Thoracic aorta (tissue), 2 donors: ENCODE data around the gene PNKD. TPM values are rescaled to one million over a fixed set of nuclear protein-coding genes. Genes with fewer than 3 reads are reported as not detected.

ENCODE experiments used
- ATAC-seq: fragments of 150-250 bp; one replicate; pipeline ENCODE4 v1.8.0; 2017; ENCODE audit warnings: low read depth; ENCODE audit not compliant: insufficient number of reproducible peaks, low FRiP score
- DNase-seq: peaks from one replicate; pipeline ENCODE4 v3.0.0-alpha.2; 2020; ENCODE audit warnings: low spot score
- H3K27ac ChIP-seq, 2 donors: fragments of 200-600 bp; sonication (generic); 1 replicate in 1 of 2; 2 replicates in 1 of 2; pipeline ENCODE4 v1.5.1; 2016; ENCODE audit warnings: mild to moderate bottlenecking in 2 of 2, moderate library complexity in 2 of 2
- H3K27me3 ChIP-seq: fragments of 200-600 bp; sonication (generic); replicated peaks from 2 replicates; pipeline ENCODE4 v1.6.0; 2016; ENCODE audit warnings: mild to moderate bottlenecking; ENCODE audit not compliant: insufficient read depth
- H3K36me3 ChIP-seq: fragments of 200-600 bp; sonication (generic); one replicate; pipeline ENCODE4 v1.5.1; 2016
- H3K4me1 ChIP-seq, 2 donors: fragments of 200-600 bp; sonication (generic); 1 replicate in 1 of 2; 2 replicates in 1 of 2; pipeline versions ENCODE4 v1.5.1 to v1.6.0; 2016; ENCODE audit warnings: low read depth in 2 of 2, mild to moderate bottlenecking in 1 of 2; ENCODE audit not compliant: control insufficient read depth in 1 of 2
- H3K4me3 ChIP-seq: fragments of 200-600 bp; sonication (generic); 2 replicates; pipeline ENCODE4 v1.5.1; 2016; ENCODE audit warnings: mild to moderate bottlenecking
- H3K9me3 ChIP-seq: fragments of 200-600 bp; sonication (generic); 2 replicates; pipeline ENCODE4 v1.5.1; 2016
- CTCF ChIP-seq: fragments of 200-600 bp; sonication (generic); IDR thresholded peaks from one replicate; pipeline ENCODE4 v1.5.1; 2019; ENCODE audit warnings: antibody characterized with exemption
- total RNA-seq, 2 donors: library from RNA; depleted of rRNA; stranded (reverse); fragments of >200 nt; gene quantifications; one replicate each; pipeline versions ENCODE4 v1.1.0 to v1.2.3, GENCODE V29; 2016

The PNKD gene
- total RNA-seq, 2 donors from 2014 or later, result 19.4 to 38.4 TPM

GRCh38 chr2:218290316-218291261 lies 20.3 kb downstream of the PNKD start:
- no peak for DNase-seq
- Histone ChIP-seq H3K9me3 (no peaks in the 10 kb centered on the region), H3K4me3 (peak overlapping the region; percentile 94), H3K27me3 (no peaks in the 10 kb centered on the region), H3K36me3 (no peaks in the 10 kb centered on the region), H3K4me1 (peaks cover 56 to 83% of the 10 kb centered on the region in 2 donors), H3K27ac (peak overlapping the region; percentile 96 to 99)
- TF ChIP-seq CTCF, result no peak
- no peak for ATAC-seq

GRCh38 chr2:218291318-218292047 lies 21.2 kb downstream of the PNKD start:
- Histone ChIP-seq H3K27ac (peak overlapping the region; percentile 96 to 99), H3K4me1 (peaks cover 54 to 83% of the 10 kb centered on the region in 2 donors), H3K27me3 (no peaks in the 10 kb centered on the region), H3K4me3 (peak overlapping the region; percentile 94), H3K36me3 (no peaks in the 10 kb centered on the region), H3K9me3 (no peaks in the 10 kb centered on the region)
- ATAC-seq (no peak), DNase-seq (no peak)
- TF ChIP-seq CTCF, result no peak

GRCh38 chr2:218292048-218293014 lies 22.0 kb downstream of the PNKD start, which contains the start of gene TMBIM1:
Gene TMBIM1 (minus strand): TSS chr2:218292503. CDS start chr2:218282141, 10,362 bp downstream.
- peak; percentile 78 for TF ChIP-seq CTCF
- Histone ChIP-seq H3K4me1 (peaks cover 62 to 89% of the 10 kb centered on the region in 2 donors), H3K9me3 (no peaks in the 10 kb centered on the region), H3K4me3 (peak within 1 kb of the TSS; percentile 94), H3K27me3 (no peaks in the 10 kb centered on the region), H3K27ac (peak within 1 kb of the TSS; percentile 96 to 99), H3K36me3 (no peaks in the 10 kb centered on the region)
- DNase-seq (no peak), ATAC-seq (peak; percentile 46)

- peak overlapping the region; percentile 96 to 99 for H3K27ac ChIP-seq
- no peak overlapping the region for H3K4me3 ChIP-seq
- no peaks in the 10 kb centered on the region for H3K27me3 ChIP-seq
- DNase-seq, result no peak
- H3K36me3 ChIP-seq, result no peaks in the 10 kb centered on the region
- H3K4me1 ChIP-seq, result peaks cover 54 to 87% of the 10 kb centered on the region in 2 donors
- H3K9me3 ChIP-seq, result no peaks in the 10 kb centered on the region
- ATAC-seq, result no peak
- no peak for TF ChIP-seq CTCF
Observed at GRCh38 chr2:218293715-218294429, 23.6 kb downstream of the PNKD start.
